VCaP (cell line): Measurements from ENCODE around the gene TET1.
"Not testable (repeated sequence)": the region's sequence is repeated elsewhere in the genome, so short reads cannot be mapped to it uniquely, and the experiment has no call there.

Experiments used
- H3K27ac ChIP-seq: fragments of 450-650 bp; 2 replicates; pipeline ENCODE4 v1.5.1; 2017
- CTCF ChIP-seq: fragments of 450-650 bp; conservative IDR thresholded peaks from 2 replicates; pipeline ENCODE4 v1.5.1; 2017; ENCODE audit warnings: mild to moderate bottlenecking, moderate library complexity

TET1 gene

GRCh38 chr10:68603766-68604165, 43.6 kb downstream of the TET1 start:
- H3K27ac ChIP-seq: no peak overlapping the region
- TF ChIP-seq CTCF: no peak

GRCh38 chr10:68604441-68604840, 44.3 kb downstream of the TET1 start:
- no peak for TF ChIP-seq CTCF
- H3K27ac ChIP-seq: no peak overlapping the region

GRCh38 chr10:68606918-68607317, 46.8 kb downstream of the TET1 start:
- no peak for TF ChIP-seq CTCF
- no peak overlapping the region for H3K27ac ChIP-seq

DNA sequence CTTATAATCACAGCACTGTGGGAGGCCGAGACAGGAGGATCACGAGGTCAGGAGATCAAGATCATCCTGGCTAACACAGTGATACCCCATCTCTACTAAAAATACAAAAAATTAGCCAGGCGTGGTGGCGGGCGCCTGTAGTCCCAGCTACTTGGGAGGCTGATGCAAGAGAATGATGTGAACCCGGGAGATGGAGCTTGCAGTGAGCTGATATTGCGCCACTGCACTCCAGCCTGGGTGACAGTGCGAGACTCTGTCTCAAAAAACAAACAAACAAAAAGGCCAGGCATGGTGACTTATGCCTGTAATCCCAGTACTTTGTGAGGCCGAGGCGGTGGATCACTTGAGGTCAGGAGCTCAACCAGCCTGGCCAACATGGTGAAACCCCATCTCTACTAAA, 49.9 kb downstream of the TET1 start:
- not testable (repeated sequence) for H3K27ac ChIP-seq

- H3K27ac ChIP-seq: no peak overlapping the region
- TF ChIP-seq CTCF: no peak
These were observed 51.1 kb downstream of the TET1 start for GRCh38 chr10:68611227-68611626.

- H3K27ac ChIP-seq: not testable (repeated sequence)
These were observed 53.8 kb downstream of the TET1 start for GRCh38 chr10:68613974-68614373.

DNA sequence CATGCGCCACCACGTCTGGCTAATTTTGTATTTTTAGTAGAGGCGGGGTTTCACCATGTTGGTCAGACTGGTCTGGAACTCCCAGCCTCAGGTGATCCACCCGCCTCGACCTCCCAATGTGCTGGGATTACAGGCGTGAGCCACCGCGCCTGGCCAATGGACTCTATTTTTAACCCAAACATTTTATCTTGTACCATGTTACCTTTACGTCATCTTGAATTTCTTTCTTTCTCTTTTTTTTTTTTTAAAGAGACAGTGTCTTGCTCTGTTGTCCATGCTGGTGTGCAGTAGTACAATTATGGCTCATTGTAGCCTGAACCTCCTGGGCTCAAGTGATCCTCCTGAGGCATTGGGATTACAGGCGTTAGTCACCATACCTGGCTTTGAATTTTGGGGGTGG, 57.6 kb downstream of the TET1 start:
- not testable (repeated sequence) for H3K27ac ChIP-seq

GRCh38 chr10:68618234-68618633, 58.1 kb downstream of the TET1 start:
- H3K27ac ChIP-seq: no peak overlapping the region
- TF ChIP-seq CTCF: no peak

GRCh38 chr10:68619595-68619994, 59.5 kb downstream of the TET1 start:
- TF ChIP-seq CTCF: no peak
- H3K27ac ChIP-seq: peak overlapping the region; percentile 39
